ENCODE results near the gene VAT1. TPM values are rescaled to one million over a fixed set of nuclear protein-coding genes. Genes with fewer than 3 reads are reported as not detected.

The VAT1 gene
- total RNA-seq, 2 donors from 2014 or later, result 83.7 to 101 TPM

GRCh38 chr17:43034894-43035293 is 12.7 kb upstream of the VAT1 start:
- 87 to 96% methylated on average over 3 of the region's 3 CpGs for WGBS, 2 donors
- intact Hi-C loops (cut with DNase I), result no loop called here
- no peak for ATAC-seq
- no peaks in the 10 kb centered on the region for H3K36me3 ChIP-seq (replicated peaks in 1 of 2; ENCODE audit: insufficient read depth in 1 of 2, low read depth in 2 of 2)
- H3K4me3 ChIP-seq, result no peak overlapping the region
- H3K9me3 ChIP-seq, result no peaks in the 10 kb centered on the region
- H3K27ac ChIP-seq, result no peak overlapping the region
- TF ChIP-seq POLR2A (IDR thresholded peaks at IDR 0.05), result no peak
- no peak for TF ChIP-seq CTCF (IDR thresholded peaks at IDR 0.05)
- no peaks in the 10 kb centered on the region for H3K4me1 ChIP-seq
- no peak for DNase-seq
- H3K27me3 ChIP-seq, result no peaks in the 10 kb centered on the region

GRCh38 chr17:43033948-43034881 is 12.0 kb upstream of the VAT1 start:
- no peak overlapping the region for H3K4me3 ChIP-seq
- H3K9me3 ChIP-seq, result no peaks in the 10 kb centered on the region
- no peaks in the 10 kb centered on the region for H3K27me3 ChIP-seq
- TF ChIP-seq POLR2A (IDR thresholded peaks at IDR 0.05) (no peak), CTCF (IDR thresholded peaks at IDR 0.05) (no peak)
- ATAC-seq, result no peak
- intact Hi-C loops (cut with DNase I), result no loop called here
- WGBS, 2 donors, result 49 to 50% methylated on average over 12 of the region's 12 CpGs
- DNase-seq, result no peak
- H3K36me3 ChIP-seq (replicated peaks in 1 of 2; ENCODE audit: insufficient read depth in 1 of 2, low read depth in 2 of 2), result no peaks in the 10 kb centered on the region
- no peak overlapping the region for H3K27ac ChIP-seq
- H3K4me1 ChIP-seq, result no peaks in the 10 kb centered on the region

GRCh38 chr17:43031666-43032065 is 9.5 kb upstream of the VAT1 start:
- Histone ChIP-seq H3K4me3 (no peak overlapping the region), H3K4me1 (no peaks in the 10 kb centered on the region), H3K27me3 (no peaks in the 10 kb centered on the region), H3K36me3 (replicated peaks in 1 of 2; ENCODE audit: insufficient read depth in 1 of 2, low read depth in 2 of 2) (no peaks in the 10 kb centered on the region), H3K27ac (no peak overlapping the region), H3K9me3 (no peaks in the 10 kb centered on the region)
- DNase-seq (no peak), ATAC-seq (no peak)
- intact Hi-C loops (cut with DNase I), result no loop called here
- 62 to 76% methylated on average over 3 of the region's 3 CpGs for WGBS, 2 donors
- TF ChIP-seq POLR2A (IDR thresholded peaks at IDR 0.05), result no peak
- TF ChIP-seq CTCF (IDR thresholded peaks at IDR 0.05), result no peak

GRCh38 chr17:43030137-43030767 is 8.1 kb upstream of the VAT1 start:
- no peak for DNase-seq
- no peak for ATAC-seq
- H3K9me3 ChIP-seq, result no peaks in the 10 kb centered on the region
- no peaks in the 10 kb centered on the region for H3K4me1 ChIP-seq
- 67 to 77% methylated on average over 6 of the region's 6 CpGs for WGBS, 2 donors
- H3K4me3 ChIP-seq, result no peak overlapping the region
- no peak overlapping the region for H3K27ac ChIP-seq
- no peaks in the 10 kb centered on the region for H3K36me3 ChIP-seq (replicated peaks in 1 of 2; ENCODE audit: insufficient read depth in 1 of 2, low read depth in 2 of 2)
- intact Hi-C loops (cut with DNase I), result no loop called here
- TF ChIP-seq CTCF (IDR thresholded peaks at IDR 0.05), result no peak
- no peak for TF ChIP-seq POLR2A (IDR thresholded peaks at IDR 0.05)
- H3K27me3 ChIP-seq, result no peaks in the 10 kb centered on the region
